IMR-90 (cell line): ENCODE measurements around the gene SLC12A1. TPM values are rescaled to one million over a fixed set of nuclear protein-coding genes. Genes with fewer than 3 reads are reported as not detected.

Experiments used
- CEBPB ChIP-seq: IDR thresholded peaks from 2 replicates; pipeline ENCODE4 v1.6.1; 2012; ENCODE audit warnings: low read depth, low read length, improper control_type of control experiment
- MAFK ChIP-seq: IDR thresholded peaks from 2 replicates; pipeline ENCODE4 v1.6.1; 2012; ENCODE audit warnings: low read depth, low read length, improper control_type of control experiment
- MAZ ChIP-seq: IDR thresholded peaks from 2 replicates; pipeline ENCODE4 v1.6.1; 2012; ENCODE audit warnings: low read depth, mild to moderate bottlenecking, low read length, improper control_type of control experiment, moderate library complexity, borderline replicate concordance
- RAD21 ChIP-seq: IDR thresholded peaks from 2 replicates; pipeline ENCODE4 v1.6.1; 2012; ENCODE audit warnings: low read length, improper control_type of control experiment
- SMC3 ChIP-seq: fragments of 150-350 bp; IDR thresholded peaks from 2 replicates; pipeline ENCODE4 v1.6.1; 2016; ENCODE audit warnings: low read depth, mild to moderate bottlenecking, antibody characterized with exemption, low read length, moderate library complexity
- polyA plus RNA-seq, 3 experiments: library from polyadenylated mRNA; depleted of rRNA; stranded (reverse); fragments of >200 nt; gene quantifications; 2 replicates each; pipeline ENCODE4 v1.2.3, GENCODE V29; 2012; ENCODE audit warnings: low replicate concordance in 1 of 3
- total RNA-seq: library from RNA; depleted of rRNA; stranded (reverse); fragments of >200 nt; gene quantifications from 2 replicates; pipeline ENCODE4 v1.2.3, GENCODE V29; 2012
- TF ChIP-seq, protein P1 (sequence below): fragments of 150-350 bp; IDR thresholded peaks from 2 replicates; pipeline ENCODE4 v1.6.1; 2017; ENCODE audit warnings: mild to moderate bottlenecking, antibody characterized with exemption, low read length, low read depth

Gene SLC12A1
- total and polyA plus RNA-seq, 2 of the 4 experiments (the other 2 are of a cell fraction): not detected

DNA sequence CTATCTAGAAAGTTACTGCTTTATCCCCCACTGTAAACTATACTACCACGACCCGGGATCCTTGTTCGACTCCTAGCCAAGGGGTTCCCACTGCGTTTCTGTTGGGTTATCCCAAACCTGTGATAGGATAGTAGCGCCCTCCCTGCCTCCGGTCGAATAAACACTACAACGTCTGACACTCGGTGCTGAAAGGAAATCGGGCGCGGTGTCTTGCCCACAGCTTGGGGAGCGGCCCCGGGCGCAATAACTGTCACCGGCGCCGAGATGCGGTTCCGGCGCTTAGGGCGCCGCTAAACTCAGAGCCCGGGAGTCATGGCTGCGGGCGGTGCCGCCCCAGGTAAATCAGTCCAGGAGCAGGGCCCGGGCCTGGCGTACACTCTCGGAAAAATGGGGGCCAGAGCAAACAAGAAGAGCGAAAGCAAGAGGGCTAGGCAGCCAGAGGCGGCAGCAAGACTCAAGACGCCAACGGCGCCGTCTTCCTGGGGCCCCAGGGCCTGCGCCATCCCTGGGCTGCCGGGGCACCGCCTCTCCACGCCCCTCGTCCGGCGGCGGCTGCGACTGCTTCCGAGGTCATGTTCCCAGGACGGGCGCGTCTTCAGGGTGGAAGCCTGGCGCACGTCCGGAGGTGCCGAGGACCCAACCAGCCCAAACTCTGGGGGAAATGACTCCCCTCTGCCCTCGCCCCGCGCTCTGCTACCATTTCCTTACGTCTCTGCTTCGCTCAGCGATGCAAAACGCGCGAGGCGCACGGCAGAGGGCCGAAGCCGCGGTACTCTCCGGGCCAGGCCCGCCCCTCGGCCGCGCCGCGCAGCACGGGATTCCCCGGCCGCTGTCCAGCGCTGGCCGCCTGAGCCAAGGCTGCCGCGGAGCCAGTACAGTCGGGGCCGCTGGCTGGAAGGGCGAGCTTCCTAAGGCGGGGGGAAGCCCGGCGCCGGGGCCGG, 125.0 kb downstream of the SLC12A1 start, which contains the start of gene DUT (continued):
- TF ChIP-seq MAZ: peak; percentile 75; the same call in 1 of the 2 replicates
- TF ChIP-seq, protein P1, sequence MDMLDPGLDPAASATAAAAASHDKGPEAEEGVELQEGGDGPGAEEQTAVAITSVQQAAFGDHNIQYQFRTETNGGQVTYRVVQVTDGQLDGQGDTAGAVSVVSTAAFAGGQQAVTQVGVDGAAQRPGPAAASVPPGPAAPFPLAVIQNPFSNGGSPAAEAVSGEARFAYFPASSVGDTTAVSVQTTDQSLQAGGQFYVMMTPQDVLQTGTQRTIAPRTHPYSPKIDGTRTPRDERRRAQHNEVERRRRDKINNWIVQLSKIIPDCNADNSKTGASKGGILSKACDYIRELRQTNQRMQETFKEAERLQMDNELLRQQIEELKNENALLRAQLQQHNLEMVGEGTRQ: no peak
- TF ChIP-seq RAD21: no peak
- no peak for TF ChIP-seq MAFK
- TF ChIP-seq SMC3: no peak
- no peak for TF ChIP-seq CEBPB
